ENCODE measurements around the gene BOC.

Gene BOC

DNA sequence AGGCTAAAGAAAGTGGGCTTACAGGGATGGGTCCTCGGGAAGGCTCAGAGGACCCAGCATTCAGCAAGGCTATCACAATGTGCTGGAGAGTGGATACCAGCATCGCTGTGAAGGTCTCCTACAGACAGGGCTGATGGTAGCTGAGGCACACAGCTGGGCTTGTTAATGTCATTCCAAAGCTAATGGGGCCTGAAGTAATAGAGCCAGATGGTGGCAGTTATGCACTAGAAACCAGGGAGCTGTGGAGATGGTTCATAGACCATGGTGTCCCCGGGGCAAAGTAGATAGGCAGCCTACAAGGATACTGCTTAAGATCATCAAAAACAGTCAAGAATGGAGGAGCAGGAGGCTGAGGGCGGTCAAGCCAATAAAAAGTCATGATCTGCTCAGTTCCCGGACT, 24.8 kb upstream of the BOC start:
- DNase-seq (ENCODE audit: low read depth): no peak

DNA sequence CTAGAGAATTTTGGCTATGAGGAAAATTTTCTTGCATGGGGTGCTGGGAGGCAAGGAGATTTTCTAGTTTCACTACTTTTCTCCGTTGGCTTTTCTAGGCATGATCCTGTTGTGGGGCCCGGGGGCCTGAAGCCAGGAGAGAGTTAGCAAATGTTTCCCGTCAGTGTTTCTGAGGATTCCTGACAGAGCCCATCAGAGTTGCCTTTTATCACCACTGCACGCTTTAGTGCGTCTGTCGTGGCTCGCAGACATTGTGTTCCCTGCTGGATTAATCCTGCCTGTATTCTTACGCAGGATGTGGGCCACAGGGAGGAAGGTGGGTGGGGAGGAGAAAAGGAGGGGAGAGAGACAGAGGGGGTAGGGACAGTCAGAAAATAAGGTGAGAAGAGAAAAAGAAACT, 18.1 kb upstream of the BOC start:
- no peak for DNase-seq (ENCODE audit: low read depth)

DNA sequence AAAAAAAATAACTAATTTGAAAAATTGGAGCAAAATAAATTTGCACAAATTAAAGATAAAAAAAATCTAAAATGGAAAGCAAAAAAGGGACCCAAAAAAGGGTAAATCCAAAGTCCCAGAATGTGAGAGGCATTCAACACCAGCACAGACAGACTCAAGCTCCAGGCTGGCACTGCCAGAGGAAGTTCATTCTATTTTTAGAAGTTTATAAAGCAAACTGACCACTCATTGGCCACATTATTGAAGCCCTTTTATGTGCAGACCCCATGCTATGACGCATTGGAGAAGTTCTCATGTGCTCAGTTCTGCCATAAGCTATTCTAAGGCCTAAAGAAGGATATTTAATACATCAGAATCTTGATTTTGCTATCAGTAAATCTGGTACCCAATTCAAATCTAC, 17.6 kb upstream of the BOC start:
- DNase-seq (ENCODE audit: low read depth): no peak

DNA sequence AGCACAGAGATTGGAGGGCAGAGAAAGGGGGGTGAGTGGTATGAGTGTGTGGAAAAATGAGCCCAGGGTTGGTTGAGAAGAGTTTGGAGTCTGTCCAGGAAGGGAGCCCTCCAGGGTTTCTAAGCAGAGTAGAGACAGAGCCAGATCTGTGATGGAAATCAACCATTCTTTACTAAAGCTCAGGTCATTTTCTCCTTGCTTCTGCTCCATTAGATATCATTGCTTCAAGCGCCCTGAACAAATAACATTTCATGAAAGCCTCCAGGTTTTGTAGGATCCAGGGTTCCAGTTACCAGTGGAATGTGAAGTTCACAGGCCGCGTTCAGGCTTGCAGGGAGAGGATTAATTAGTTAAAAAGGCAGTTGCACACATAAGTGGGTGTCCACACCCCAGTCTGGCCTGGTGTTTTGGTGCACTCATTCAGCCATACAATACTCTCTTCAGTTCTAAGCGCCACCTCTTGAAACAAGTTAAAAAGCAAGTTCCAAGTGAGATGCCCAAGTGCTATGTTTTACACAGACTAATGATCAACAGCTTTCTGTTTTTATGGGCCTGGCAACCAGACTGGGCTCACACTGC, 16.4 kb upstream of the BOC start:
- DNase-seq (ENCODE audit: low read depth): no peak

DNA sequence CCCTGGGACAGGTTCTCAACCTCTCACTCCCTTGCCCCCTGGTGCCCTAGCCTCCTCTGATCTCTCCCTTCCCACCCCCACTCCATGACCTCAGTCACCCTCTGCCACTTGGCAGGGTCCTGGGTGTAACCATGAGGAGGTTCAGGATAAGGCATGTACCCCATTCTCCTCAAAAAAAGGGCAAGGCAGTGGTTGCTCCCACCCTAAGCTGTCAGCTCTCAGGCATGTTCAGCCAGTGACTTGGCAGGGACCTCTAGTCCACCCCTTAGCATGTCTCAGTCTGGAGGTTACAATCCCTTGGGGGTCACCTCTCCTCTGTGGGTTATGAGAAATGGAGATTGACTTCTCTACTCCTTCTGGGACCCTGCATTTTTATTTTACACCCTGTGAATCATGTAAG, 11.0 kb upstream of the BOC start:
- DNase-seq (ENCODE audit: low read depth): no peak

DNA sequence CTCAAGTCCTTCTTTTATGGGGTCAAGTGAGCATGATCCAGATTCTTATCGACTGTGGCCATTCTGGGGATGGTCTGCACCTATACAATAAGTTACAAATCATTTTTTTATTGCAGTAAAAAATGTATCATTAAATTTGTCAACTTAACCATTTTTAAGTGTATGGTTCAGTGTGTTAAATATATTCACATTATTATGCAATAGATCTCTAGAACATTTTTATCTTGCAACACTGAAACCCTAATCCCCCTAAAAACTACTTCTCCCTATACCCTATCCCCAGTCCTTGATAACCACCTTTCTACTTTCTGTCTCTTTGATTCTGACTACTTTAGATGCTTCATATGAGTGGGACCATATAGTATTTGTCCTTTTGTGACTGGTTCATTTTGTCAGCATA, 10.4 kb upstream of the BOC start:
- no peak for DNase-seq (ENCODE audit: low read depth)

DNA sequence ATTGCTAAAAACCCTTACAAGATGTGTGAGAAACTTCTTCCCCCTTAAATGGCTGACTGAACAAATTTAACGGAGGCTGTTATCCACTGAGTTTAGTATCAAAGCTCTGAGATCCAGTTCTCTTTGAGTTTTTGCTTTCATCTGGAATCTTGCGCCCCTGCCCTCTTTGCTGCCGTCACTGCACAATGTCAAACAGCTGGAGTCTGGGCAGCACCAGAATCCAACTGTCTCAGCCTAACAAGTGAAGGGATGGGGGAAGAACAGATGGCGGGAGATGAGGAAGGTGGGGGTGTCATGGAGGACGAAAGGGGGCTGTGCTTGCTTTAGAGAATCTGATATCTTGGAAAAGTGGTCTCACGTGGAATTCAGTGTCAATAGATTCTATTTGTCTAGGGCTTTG, 7.0 kb upstream of the BOC start:
- no peak for DNase-seq (ENCODE audit: low read depth)

DNA sequence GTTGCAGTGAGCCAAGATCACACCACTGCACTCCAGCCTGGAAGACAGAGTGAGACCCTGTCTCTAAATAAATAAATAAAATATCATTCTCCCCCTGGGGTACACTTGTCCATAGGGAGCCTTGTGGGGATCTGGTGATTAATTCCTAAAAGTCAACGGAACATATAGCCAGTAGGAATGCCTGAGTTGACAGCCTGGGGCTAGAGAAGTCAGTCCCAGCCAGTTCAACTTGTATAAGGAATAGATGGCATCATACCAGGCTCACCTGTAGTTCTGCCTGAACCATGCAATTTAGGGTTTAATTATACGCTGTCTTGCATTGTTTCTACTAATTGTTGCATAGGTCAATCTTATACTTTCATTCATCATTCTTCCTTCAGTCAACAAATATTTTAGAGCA, 5.9 kb upstream of the BOC start:
- DNase-seq (ENCODE audit: low read depth): no peak

DNA sequence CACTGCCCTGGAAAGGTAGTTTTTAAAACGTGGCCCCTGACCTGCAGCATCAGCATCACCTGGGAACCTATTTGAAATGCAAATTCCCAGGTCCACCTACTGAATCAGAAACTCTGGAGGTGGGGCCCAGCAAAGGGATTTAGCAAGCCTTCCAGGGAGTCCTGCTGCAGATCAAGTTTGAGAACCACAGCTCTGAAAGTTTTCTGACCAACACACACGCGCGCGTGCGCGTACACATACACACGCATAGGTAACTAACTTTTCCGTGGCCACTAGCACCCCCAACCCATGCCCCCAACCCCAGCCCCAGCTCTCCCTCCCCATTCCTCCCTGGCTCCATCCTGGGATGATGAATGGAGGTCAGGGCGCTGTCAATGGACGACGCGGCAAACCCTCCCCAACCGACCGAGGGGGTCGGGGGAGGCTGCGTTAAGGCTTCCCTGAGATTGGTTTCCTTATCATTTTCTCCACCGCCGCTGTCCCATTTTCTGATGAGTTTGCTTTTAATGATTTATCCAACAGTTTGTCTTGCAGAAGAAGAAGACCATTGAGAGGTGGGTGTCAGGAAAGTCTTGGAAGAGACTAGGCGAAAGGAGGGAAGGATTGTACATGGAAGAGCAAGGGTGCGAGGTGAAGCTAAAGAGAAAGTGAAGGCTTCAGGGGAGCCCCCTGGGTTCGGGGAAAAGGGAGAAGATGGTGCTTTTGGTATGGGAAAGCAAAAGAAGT, 590 bp upstream of the BOC start:
- no peak for DNase-seq (ENCODE audit: low read depth)

DNA sequence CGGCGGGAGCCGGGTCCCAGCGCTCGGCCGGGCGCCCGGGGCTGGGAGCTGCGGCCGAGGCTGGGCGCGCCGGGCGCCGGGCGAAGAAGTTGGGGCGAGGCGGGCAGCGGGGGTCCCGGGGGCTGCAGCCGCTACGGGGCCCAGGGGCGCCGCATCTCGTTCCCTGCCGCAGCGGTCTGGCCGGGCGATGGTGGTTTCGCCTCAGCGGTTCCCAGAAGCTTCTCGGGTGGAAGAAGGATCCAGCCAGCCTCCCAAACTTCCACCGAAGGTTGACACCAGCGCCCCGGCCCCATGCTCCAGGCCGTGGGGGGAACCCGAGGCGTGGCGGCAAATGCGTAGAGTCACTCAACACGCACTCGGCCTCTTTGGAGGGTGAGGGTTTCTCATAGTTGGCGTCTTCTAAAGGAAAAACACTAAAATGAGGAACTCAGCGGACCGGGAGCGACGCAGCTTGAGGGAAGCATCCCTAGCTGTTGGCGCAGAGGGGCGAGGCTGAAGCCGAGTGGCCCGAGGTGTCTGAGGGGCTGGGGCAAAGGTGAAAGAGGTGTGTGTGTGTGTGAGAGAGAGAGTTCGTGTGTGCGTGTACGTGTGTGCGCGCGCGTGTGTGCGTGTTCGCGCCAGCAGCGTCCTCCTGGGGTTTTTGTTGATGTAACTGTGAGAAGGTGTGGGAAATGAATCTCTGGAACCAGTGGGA, 940 bp downstream of the BOC start:
- no peak for DNase-seq (ENCODE audit: low read depth)

DNA sequence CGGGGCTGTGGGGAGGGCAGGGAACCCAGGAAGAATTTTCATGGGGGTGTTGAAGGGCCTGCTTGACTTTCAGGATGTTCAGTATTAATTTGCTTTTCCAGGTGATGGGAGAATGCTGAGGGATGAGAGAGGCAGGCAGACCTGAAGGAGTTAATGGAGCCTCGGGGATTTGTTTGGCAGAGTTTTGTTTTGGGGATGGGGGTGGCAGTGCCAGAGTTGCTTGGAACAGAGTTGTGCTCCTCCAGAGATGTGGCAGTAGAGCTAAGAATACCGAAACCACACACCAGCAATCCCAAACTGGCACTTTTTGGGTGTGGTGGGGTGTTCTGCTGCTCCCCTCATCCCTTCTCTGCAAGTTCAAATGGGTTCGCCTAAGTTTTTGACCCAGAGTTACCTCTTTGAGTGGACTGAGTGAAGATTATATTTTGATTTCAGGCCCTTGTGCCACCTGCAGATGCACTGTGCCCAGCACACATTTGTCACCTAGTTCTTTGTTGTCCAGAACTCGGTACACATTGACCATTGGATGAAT, 1.6 kb downstream of the BOC start:
- no peak for DNase-seq (ENCODE audit: low read depth)

DNA sequence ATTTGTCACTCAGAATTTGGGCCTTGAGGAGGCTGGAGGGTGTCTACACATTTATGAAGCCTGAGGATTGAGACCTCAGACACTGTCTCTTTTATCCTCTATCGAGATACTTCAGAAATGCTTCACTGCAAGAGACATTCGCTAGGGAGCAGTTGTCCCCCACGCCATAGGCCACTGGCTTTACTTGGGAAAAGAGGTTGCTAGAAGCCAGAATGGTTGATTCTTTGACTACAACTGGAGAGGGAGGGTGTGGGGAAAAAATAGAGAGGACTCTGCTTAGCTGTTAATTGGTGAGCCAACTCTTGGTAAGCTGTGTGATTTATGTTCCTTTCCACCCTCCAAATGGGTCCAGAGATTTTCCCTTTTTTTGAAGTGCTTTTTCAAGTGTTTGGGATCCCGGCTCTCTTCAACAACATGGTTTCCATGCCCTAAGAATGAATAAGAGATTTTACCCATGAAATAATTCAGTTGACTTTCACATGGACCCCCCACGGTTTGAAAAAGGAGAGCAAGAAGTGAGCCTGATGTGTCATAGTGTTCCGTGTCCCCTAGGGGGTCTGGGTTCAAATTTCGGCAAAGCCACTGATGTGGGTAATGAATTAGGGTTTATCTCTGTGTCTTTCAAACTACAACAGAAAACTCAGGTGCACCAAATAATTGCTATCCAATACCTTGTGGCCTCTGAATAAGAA, 2.7 kb downstream of the BOC start:
- no peak for DNase-seq (ENCODE audit: low read depth)

DNA sequence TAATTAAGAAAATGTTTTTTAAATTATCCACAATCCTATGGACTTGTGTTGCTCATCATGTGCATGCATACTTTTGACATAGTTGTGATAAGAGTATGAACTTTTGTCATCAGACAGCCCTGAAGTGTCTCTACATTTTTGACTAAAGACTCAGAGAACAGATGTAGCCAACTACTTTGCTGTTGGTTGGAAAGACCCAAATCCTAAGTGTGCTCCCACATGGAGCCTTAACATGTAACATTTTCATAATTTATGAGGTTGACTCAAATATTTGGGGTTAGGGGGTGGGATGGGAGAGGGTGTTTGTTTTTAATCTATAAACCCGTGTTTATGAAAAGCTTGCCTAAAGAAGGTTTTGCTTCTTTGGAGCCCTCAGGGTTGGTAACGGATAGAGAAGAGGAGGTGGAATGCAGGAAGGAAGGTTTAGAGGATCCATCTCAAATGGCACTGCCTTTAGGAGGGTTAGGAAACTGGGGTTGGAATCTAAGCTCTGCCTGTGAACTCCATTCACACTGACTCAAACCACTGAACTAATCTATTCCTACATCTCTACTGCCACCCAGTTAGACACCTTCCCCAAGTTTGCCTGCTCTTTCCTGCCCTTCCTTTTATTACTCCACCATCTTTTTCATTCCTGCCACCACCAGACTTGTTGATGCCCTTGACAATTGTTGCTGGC, 3.7 kb downstream of the BOC start:
- no peak for DNase-seq (ENCODE audit: low read depth)

DNA sequence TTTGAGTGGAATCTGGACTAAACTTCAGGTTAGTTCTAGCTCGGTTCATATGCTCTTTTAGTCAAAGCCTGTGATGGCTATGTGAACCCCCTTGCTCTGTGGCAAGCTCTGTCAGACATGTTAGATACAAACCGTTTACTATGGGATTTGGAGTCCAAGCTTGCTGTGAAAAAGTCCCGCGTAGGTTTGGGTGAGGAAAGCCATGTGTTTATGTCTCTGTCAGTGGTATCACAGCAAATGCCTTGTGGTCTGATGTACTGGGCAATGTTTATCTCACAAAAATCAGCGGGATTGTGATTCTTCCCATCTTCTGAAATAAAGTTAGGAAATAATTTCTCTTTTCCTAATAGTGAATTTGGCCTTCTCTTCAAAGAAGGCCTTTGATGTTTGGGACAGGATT, 5.0 kb downstream of the BOC start:
- DNase-seq (ENCODE audit: low read depth): no peak

DNA sequence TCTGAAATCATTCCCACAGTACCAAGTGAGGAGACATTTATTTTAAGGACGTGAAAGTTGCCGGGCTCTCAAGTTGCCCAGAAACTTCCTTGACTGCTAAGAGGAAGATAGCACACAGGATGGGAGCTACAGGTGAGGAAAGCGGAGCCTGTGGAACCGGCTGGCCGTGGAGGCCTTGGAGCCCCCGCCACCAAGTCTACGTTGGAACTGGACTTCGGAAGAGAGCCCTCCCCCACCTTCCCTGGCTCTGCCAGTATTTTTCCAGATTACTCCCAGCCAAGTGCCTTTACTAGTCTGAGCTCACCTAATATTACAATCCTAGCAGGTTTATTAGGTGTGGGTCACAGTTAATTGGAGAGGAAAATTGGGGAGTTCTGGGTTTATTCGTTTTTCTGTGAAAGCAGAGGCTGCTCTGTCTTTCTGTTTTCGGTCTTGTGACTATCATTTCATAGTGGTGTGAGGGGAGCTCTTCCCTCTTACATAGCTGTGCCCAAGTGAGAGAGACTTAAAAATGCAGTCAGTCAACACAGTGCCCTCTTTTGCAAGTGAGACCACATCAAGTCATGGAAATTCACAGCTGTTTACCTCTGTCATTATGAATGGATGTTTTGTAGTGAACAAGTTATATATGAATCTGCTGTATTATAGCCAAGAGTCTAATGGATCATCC, 6.8 kb downstream of the BOC start:
- DNase-seq (ENCODE audit: low read depth): no peak

DNA sequence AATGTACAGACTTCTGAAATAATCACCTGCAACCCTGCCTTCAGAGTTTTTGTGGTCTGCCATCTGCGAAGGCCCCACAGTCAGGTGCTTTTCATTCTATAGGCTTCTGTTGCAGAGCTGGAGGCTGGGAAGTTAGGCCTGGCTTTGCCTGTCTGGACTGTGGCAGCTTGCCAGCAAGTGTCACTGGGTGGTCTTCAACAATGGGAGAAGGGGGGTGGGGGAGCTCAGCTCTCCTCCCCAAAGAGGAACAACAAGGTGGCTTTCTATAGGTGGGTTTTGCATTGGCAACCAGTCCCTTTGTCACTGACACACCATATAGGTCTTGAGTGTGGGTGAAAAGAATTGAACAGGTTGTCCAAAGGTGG, 7.3 kb downstream of the BOC start:
- DNase-seq (ENCODE audit: low read depth): no peak

DNA sequence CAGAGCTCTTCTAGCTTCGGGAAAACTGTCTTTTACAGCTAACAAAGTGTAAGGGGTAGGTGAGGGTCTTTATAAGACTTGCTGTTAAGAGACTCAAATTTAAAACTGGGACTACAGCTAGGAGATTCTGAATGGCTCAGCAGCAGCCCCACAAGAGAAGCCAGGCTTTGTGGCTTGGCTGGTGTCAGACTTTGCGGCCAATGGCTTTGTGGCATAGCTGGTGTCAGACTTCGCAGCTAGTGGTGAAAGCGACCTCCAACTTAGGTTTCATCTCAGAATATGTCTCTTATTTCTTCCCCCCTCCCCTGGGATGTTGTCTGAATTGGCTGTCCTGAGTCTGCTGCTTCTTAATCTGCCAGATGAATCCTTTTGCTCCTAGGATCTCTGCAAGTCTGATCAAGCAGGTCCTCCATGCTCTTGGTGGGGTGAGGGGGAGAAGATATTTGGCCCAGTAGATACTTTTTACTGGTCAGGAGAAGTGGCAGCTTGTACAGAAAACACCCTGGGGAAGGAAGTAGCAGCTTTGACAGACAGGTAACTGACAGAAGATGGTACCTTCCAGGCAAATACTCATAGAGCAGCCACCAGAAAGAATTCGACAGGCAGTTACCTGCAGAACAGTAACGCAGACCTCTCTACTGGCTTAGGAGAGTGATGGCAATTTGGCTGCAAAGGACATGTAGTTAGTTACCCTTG, 8.4 kb downstream of the BOC start:
- DNase-seq (ENCODE audit: low read depth): no peak

DNA sequence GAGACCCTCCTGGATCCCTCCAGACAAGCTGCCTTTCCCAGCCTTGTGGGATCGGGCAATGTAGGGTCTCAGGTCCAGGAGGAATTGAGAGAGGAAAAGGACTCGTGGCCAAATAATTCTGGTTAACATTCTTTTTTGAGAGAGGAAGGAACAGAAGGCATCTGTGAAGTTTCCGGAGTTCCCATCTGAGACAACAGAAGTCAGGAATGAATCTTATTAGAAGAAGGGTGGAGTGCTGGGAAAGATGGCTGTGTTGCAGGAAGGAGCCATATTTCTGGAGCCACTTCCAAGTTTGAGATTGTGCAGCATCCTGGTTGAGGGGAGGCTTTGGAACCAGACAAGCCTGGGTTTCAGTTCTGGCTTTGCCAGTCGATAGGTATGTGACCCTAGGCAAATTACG, 9.4 kb downstream of the BOC start:
- no peak for DNase-seq (ENCODE audit: low read depth)

DNA sequence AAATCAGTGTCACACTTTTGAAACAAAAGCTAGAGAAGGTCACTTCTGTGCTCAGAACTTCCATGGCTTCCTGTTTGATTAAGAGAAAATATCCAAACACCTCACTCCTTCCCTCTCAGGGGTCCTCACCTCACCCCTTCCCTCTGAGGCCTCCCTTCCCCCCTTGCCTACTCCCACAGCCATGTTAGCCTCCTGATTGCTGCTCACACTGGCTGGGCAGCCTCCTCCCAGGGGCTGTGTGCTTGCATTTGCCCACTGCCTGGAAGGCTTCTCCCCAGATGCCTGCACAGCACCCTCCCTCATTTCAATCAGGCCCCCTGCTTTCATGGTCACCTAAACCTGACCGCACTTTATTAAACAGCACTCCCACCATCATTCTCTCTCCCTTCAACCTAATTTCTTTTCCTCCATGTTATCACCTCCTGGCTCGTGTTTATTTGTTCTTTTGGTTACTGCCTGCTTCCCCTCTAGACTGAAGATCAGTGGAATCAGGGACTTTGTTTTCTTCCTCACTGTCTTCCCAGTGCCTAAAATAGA, 10.4 kb downstream of the BOC start:
- no peak for DNase-seq (ENCODE audit: low read depth)

DNA sequence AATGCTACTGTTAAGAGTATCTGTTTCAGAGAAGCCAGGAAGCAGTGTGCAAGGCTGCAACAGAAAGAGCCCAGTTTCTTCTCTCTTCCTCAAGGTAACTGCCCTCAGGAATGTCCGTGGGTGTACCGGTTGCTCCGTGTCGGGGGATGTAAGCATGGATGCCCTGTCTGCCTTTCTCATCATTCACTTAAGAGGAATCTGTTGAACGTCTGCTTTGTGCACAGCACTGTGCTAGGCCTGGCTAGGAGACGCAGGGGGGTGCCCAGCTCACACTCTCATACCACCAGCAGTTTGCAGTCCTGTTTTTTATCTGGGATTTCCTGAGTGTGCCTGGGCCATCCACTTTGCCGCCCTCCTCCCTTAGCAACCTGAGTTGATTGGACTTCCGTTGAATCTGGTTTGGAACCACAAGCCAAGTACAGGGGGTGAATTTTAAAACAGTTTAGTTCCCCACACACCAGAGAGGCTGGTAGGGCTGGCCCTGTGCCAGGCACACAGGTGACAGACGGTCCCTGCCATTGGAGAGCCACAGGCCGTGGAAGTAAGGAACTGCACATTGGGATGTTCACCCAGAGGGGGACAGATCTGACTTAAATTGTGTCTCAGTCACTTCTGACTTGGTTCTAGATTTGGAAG, 11.2 kb downstream of the BOC start:
- DNase-seq (ENCODE audit: low read depth): no peak
